Omental fat pad (tissue), 4 donors: ENCODE data around the gene GPR65. TPM values are rescaled to one million over a fixed set of nuclear protein-coding genes. Genes with fewer than 3 reads are reported as not detected.
"Not testable (repeated sequence)": the region's sequence is repeated elsewhere in the genome, so short reads cannot be mapped to it uniquely, and the experiment has no call there.

ENCODE experiments used
- ATAC-seq: fragments of 150-250 bp; one replicate; pipeline ENCODE4 v1.9.1; 2016; ENCODE audit warnings: mild to moderate bottlenecking, moderate library complexity; ENCODE audit not compliant: low FRiP score
- DNase-seq: peaks from one replicate; pipeline ENCODE4 v3.0.0-alpha.2; 2019; ENCODE audit warnings: low spot score
- total RNA-seq, 4 donors: library from RNA; depleted of rRNA; stranded (reverse); fragments of >200 nt; gene quantifications; one replicate each; pipeline ENCODE4 v1.1.0, GENCODE V29; 2016
- TF ChIP-seq, protein P1 (sequence below), 3 donors: fragments of 450-650 bp; IDR thresholded peaks; one replicate each; pipeline ENCODE4 v1.5.1; 2016 to 2017; ENCODE audit warnings: antibody characterized with exemption in 3 of 3, mild to moderate bottlenecking in 3 of 3, moderate library complexity in 2 of 3

Gene GPR65
- total RNA-seq, 4 donors from 2014 or later, result 1.4 to 6.0 (median 3.2) TPM

DNA sequence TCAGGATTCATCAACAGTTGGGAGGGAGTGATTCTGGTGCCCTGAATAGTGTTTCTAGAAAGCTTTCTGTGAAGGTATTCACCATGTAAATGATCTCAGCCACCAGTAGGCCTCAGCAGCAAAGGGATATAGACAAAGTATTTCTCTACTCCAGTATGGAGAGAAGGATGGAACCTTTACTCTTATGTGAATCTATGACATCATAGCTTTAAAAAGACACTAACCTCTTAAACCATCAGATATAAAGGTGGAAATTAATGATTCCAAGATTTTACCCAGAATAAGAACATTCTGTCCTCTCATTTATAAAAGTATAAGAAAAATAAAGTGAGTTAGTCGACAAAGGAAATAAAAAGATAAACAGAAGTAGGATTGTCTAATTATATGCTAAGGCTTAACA is 4.6 kb downstream of the GPR65 start:
- no peak for DNase-seq
- no peak for ATAC-seq
- TF ChIP-seq, protein P1, sequence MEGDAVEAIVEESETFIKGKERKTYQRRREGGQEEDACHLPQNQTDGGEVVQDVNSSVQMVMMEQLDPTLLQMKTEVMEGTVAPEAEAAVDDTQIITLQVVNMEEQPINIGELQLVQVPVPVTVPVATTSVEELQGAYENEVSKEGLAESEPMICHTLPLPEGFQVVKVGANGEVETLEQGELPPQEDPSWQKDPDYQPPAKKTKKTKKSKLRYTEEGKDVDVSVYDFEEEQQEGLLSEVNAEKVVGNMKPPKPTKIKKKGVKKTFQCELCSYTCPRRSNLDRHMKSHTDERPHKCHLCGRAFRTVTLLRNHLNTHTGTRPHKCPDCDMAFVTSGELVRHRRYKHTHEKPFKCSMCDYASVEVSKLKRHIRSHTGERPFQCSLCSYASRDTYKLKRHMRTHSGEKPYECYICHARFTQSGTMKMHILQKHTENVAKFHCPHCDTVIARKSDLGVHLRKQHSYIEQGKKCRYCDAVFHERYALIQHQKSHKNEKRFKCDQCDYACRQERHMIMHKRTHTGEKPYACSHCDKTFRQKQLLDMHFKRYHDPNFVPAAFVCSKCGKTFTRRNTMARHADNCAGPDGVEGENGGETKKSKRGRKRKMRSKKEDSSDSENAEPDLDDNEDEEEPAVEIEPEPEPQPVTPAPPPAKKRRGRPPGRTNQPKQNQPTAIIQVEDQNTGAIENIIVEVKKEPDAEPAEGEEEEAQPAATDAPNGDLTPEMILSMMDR (IDR thresholded peaks at IDR 0.05), result no peak

DNA sequence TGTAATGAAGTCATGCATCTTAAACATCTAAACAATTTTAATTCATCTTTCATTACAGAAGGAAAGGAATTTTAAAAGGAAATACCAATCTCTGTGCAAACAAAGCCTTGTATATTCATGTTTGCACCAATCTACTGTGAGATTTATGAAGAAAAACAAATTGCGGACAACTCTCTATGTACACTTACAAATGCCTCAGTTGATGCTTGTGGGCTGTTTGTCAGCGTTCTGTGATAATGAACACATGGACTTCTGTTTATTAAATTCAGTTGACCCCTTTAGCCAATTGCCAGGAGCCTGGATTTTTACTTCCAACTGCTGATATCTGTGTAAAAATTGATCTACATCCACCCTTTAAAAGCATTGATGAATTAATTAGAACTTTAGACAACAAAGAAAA is 5.4 kb downstream of the GPR65 start:
- DNase-seq, result no peak
- TF ChIP-seq, protein P1 (IDR thresholded peaks at IDR 0.05), result no peak

DNA sequence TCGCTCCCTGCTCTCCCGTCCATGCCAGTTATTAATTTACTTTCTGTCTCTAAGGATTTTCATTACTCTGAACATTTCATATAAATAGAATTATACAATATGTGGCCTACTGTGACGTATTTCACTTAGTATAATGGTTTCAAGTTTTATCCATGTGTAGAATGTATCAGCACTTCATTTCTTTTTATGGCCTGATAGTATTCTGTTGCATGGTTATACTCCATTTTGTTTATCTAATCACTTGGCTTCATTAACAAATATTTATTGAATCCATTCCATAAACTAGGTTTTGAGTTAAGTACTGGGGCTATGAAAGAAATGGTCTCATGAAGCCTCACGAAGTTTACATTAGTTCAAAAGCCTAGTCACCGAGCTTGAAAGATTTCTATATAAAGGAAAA is 7.6 kb downstream of the GPR65 start:
- TF ChIP-seq, protein P1 (IDR thresholded peaks at IDR 0.05), result no peak
- DNase-seq (no peak), ATAC-seq (no peak)

More for the DNA sequence above, 5.4 kb downstream of the GPR65 start:
- ATAC-seq, result no peak

DNA sequence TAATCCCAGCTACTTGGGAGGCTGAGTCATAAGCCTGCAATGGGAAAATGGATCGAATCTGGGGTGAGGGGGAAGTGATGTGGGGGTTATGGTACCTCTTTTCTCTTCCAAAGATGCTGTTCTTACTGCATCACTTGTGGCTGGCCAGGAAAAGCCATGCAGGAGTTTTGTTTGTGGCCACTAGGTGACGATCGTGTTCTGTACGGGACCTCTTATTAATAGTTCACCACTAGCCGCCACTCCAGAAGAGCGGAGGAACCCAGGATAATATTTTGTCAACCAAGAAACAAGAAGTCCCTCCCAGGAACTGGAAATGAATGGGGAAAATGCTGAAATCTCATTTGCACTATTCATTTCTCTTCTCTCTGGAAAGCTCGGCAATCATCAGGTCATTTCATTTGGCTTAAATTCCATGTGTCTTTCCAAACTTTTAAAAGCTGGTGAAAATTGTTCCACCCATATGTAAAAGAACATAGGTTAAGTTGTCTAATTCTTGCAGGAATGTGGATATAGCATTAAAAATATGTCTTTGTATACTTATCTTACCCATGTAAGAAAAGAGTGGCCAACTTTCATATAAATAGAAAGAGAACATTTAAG is 8.9 kb downstream of the GPR65 start:
- ATAC-seq (peak; percentile 80), DNase-seq (peak; percentile 47)
- TF ChIP-seq, protein P1 (IDR thresholded peaks at IDR 0.05), result peak in 1 of 3 donors; percentile 69

DNA sequence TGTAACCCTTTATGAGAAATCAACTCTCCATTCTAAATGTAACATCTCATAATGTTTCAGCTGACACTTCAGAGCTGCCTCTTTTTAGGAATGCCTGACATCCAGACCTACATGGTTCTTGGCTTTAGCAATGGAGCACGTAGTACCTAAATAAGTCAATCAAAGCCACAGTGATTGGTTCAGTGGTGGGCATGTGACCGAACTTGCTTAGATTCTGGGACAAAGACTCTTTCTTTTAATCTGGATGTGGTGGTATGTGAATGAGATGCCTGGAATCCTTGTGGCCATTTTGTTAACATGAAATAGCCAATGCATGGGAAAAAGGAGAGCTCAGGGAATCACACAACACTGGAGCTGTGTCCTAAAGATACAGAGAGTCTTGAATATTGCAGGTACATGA is 11.8 kb downstream of the GPR65 start:
- TF ChIP-seq, protein P1 (IDR thresholded peaks at IDR 0.05), result no peak
- DNase-seq, result no peak
- no peak for ATAC-seq

DNA sequence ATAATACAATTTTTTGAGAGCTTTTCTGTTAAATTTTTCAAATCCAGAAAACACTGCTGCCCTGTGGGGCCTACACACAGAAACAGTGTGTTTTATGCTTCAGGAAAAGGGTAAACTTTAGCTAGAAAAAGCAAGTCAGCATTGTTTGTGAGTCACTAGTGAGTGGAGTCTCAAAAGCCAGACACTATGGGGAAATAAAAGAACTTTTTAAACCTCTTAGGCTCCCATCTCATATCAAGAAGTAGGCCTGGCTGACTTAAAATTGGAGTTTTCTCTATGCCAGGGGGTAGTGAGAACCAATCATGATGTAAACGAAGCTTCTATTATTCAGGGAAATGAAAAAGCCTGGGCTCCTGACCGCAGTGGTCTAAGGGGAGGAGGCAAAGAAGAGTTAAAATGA is 12.6 kb downstream of the GPR65 start:
- ATAC-seq, result no peak
- TF ChIP-seq, protein P1 (IDR thresholded peaks at IDR 0.05), result no peak
- no peak for DNase-seq

DNA sequence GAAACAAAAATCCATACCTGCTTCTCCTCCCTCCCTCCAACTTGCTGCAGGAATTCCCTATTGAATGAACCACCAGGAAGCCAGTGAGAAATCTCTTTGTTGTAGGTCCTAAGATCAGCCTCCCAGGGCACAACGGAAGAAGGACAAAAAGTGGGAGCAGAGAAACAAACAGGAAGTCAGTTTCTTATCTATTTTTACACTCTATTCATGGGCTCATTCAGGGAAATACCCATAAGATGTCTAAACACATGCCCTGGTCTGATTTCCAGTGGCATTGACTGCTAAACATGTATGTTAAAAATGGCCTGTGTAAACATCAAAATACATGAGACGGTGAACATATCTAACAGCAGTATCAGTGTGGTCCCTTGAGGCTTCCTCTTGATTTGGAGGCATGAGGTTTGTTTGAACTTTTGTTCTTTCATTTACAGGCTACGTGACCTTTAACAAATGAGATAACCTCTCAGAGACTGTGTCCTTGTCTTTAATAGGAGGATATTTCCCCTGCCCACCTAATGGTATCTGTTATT is 18.8 kb downstream of the GPR65 start:
- ATAC-seq (no peak), DNase-seq (no peak)
- TF ChIP-seq, protein P1 (IDR thresholded peaks at IDR 0.05), result no peak

DNA sequence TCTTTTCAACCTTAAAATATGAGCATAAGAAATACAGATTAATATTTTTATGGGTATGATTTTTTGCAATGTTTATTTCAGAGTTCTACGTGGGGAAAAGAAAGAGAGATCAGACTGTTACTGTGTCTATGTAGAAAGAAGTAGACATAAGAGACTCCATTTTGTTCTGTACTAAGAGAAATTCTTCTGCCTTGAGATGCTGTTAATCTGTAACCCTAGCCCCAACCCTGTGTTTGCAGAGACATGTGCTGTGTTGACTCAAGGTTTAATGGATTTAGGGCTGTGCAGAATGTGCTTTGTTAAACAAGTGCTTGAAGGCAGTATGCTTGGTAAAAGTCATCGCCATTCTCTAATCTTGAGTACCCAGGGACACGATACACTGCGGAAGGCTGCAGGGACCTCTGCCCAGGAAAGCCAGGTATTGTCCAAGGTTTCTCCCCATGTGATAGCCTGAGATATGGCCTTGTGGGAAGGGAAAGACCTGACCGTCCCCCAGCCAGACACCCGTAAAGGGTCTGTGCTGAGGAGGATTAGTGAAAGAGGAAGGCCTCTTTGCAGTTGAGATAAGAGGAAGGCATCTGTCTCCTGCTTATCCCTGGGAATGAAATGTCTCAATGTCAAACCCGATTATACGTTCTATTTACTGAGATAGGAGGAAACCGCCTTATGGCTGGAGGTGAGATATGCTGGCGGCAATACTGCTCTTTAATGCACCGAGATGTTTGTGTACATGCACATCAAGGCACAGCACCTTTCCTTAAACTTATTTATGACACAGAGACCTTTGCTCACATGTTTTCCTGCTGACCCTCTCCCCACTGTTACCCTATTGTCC is 19.5 kb downstream of the GPR65 start:
- ATAC-seq, result not testable (repeated sequence)

More for the DNA sequence above, 19.5 kb downstream of the GPR65 start:
- DNase-seq, result not testable (repeated sequence)
